Astrocyte (in vitro differentiated cells and primary cell): ENCODE measurements around the gene PTPRB. TPM values are rescaled to one million over a fixed set of nuclear protein-coding genes. Genes with fewer than 3 reads are reported as not detected.

Experiments used
- DNase-seq: peaks from one replicate; pipeline ENCODE4 v3.0.0-alpha.2; 2010; ENCODE audit warnings: low read depth
- FAIRE-seq: peaks from 2 replicates; lab custom pipeline; 2011; peaks lifted over from hg19 to GRCh38; lab: Jason Lieb, UNC
- H2AFZ ChIP-seq: 2 replicates; pipeline ENCODE4 v1.6.0; 2012; ENCODE audit warnings: low read depth, low read length, inconsistent platforms
- H3K27ac ChIP-seq: 2 replicates; pipeline ENCODE4 v1.5.1; 2011; ENCODE audit warnings: low read depth, low read length, inconsistent platforms
- H3K27me3 ChIP-seq: 2 replicates; pipeline ENCODE4 v1.6.0; 2011; ENCODE audit warnings: low read length, inconsistent platforms; ENCODE audit not compliant: insufficient read depth
- H3K36me3 ChIP-seq: 2 replicates; pipeline ENCODE4 v1.5.1; 2011; ENCODE audit warnings: low read length, inconsistent platforms; ENCODE audit not compliant: insufficient read depth
- H3K4me1 ChIP-seq: 2 replicates; pipeline ENCODE4 v1.5.1; 2011; ENCODE audit warnings: low read length, inconsistent platforms; ENCODE audit not compliant: insufficient read depth
- H3K4me2 ChIP-seq: 2 replicates; pipeline ENCODE4 v1.6.0; 2012; ENCODE audit warnings: low read length, inconsistent platforms
- H3K4me3 ChIP-seq: 2 replicates; pipeline ENCODE4 v1.5.1; 2011; ENCODE audit warnings: low read depth, mild to moderate bottlenecking, low read length, inconsistent platforms; ENCODE audit not compliant: insufficient read depth
- H3K79me2 ChIP-seq: 2 replicates; pipeline ENCODE4 v1.6.0; 2012; ENCODE audit warnings: mild to moderate bottlenecking, low read length, inconsistent platforms; ENCODE audit not compliant: insufficient read depth
- H3K9ac ChIP-seq: 2 replicates; pipeline ENCODE4 v1.6.0; 2012; ENCODE audit warnings: mild to moderate bottlenecking, low read length, inconsistent platforms
- H3K9me3 ChIP-seq: 2 replicates; pipeline ENCODE4 v1.5.1; 2012; ENCODE audit warnings: low read depth, mild to moderate bottlenecking, low read length, inconsistent platforms; ENCODE audit not compliant: insufficient read depth
- H4K20me1 ChIP-seq: 2 replicates; pipeline ENCODE4 v1.6.0; 2012; ENCODE audit warnings: low read length, inconsistent platforms; ENCODE audit not compliant: insufficient read depth
- H3K27ac Mint-ChIP-seq: one replicate; pipeline ENCODE4 v1.8.0; 2021; ENCODE audit warnings: mild to moderate bottlenecking, mixed read lengths; ENCODE audit not compliant: unreplicated experiment
- H3K27me3 Mint-ChIP-seq: one replicate; pipeline ENCODE4 v1.8.0; 2021; ENCODE audit warnings: low read depth, mixed read lengths; ENCODE audit not compliant: unreplicated experiment
- H3K36me3 Mint-ChIP-seq: one replicate; pipeline ENCODE4 v1.8.0; 2021; ENCODE audit warnings: low read depth, mixed read lengths; ENCODE audit not compliant: unreplicated experiment
- H3K4me1 Mint-ChIP-seq: one replicate; pipeline ENCODE4 v1.8.0; 2021; ENCODE audit warnings: low read depth, mixed read lengths; ENCODE audit not compliant: unreplicated experiment
- H3K4me3 Mint-ChIP-seq: one replicate; pipeline ENCODE4 v1.8.0; 2021; ENCODE audit warnings: mild to moderate bottlenecking, moderate library complexity, mixed read lengths; ENCODE audit not compliant: unreplicated experiment
- H3K9me3 Mint-ChIP-seq: one replicate; pipeline ENCODE4 v1.8.0; 2021; ENCODE audit warnings: mild to moderate bottlenecking, mixed read lengths; ENCODE audit not compliant: unreplicated experiment
- EZH2 ChIP-seq: IDR thresholded peaks from 2 replicates; pipeline ENCODE4 v1.6.1; 2012; ENCODE audit warnings: mild to moderate bottlenecking, low read length, inconsistent platforms; ENCODE audit not compliant: insufficient read depth
- total RNA-seq: library from RNA; stranded (reverse); gene quantifications from 2 replicates; pipeline ENCODE4 v1.2.1, GENCODE V29; 2021
- TF ChIP-seq, protein P1 (sequence below): IDR thresholded peaks from 2 replicates; pipeline ENCODE4 v1.5.1; 2011; ENCODE audit warnings: low read depth, mild to moderate bottlenecking, inconsistent platforms, low read length, moderate library complexity; ENCODE audit not compliant: insufficient read depth

Gene PTPRB
- total RNA-seq, 1 donor from 2014 or later = 2.5 TPM

DNA sequence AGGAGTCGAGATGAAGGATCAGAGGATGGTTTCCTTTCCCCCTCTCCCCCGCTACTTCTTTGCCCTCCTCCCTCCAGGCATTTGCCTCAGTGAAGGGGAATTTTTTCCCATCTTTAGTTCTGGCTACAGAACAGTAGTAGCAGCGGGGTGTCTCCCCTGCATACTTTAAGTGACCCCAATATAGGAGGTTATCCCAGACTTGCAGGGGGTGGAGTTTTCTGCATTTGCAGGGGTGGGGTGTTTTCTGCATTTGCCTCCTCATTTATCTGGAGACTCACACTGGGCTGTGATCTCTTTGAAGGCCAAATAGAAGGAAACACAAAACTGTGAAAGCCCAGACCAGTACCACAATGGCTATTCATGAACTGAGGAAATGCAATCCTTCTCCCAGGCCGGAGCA, 19.8 kb downstream of the PTPRB start:
- Histone ChIP-seq H3K4me1 (no peaks in the 10 kb centered on the region), H3K36me3 (no peaks in the 10 kb centered on the region), H3K27ac (no peak overlapping the region), H3K4me3 (no peak overlapping the region), H3K27me3 (no peaks in the 10 kb centered on the region), H4K20me1 (no peaks in the 10 kb centered on the region), H3K9me3 (no peaks in the 10 kb centered on the region), H2AFZ (no peak overlapping the region), H3K4me2 (no peak overlapping the region), H3K9ac (no peak overlapping the region), H3K79me2 (no peaks in the 10 kb centered on the region)
- Mint-ChIP-seq H3K27ac (no peak overlapping the region), H3K27me3 (peaks cover 11% of the 10 kb centered on the region), H3K36me3 (no peaks in the 10 kb centered on the region), H3K9me3 (no peaks in the 10 kb centered on the region), H3K4me1 (no peaks in the 10 kb centered on the region), H3K4me3 (no peak overlapping the region)
- FAIRE-seq (no peak), DNase-seq (no peak)
- TF ChIP-seq, protein P1, sequence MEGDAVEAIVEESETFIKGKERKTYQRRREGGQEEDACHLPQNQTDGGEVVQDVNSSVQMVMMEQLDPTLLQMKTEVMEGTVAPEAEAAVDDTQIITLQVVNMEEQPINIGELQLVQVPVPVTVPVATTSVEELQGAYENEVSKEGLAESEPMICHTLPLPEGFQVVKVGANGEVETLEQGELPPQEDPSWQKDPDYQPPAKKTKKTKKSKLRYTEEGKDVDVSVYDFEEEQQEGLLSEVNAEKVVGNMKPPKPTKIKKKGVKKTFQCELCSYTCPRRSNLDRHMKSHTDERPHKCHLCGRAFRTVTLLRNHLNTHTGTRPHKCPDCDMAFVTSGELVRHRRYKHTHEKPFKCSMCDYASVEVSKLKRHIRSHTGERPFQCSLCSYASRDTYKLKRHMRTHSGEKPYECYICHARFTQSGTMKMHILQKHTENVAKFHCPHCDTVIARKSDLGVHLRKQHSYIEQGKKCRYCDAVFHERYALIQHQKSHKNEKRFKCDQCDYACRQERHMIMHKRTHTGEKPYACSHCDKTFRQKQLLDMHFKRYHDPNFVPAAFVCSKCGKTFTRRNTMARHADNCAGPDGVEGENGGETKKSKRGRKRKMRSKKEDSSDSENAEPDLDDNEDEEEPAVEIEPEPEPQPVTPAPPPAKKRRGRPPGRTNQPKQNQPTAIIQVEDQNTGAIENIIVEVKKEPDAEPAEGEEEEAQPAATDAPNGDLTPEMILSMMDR = no peak
- no peak for TF ChIP-seq EZH2

DNA sequence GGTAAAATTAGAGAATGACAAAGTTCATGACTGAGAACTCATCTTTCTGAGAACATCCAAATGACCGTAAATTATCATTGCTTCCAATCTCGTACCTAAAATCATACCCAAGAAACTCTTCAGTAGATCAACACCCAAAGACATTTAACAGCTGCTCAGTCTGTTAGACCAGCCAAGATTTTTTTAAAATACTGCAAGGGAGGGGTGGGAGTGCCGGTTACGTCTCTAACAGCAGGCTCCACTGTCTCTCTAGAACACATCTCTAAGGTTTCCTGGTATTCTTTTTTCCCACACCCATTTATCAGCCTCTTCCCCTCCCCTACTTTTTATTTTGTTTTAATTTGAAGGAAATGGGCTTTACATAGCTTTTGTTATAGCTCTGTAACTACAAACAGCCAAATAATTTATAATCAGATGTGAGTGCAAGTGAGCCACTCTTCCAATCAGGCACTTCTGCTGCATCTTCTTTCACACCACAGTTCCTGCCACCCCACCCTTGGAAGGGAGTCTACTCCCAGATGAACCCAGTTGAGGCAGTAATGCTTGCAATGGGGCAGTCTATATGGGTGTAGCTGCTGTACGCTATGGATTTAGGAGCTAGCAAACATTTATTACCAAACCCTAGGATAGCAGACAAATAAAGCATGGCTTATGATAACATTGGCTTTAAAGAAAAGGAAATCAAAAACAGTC, 21.9 kb downstream of the PTPRB start:
- H4K20me1 ChIP-seq = no peaks in the 10 kb centered on the region
- no peaks in the 10 kb centered on the region for H3K9me3 ChIP-seq
- H3K9ac ChIP-seq = no peak overlapping the region
- no peak for DNase-seq
- H2AFZ ChIP-seq = no peak overlapping the region
- Mint-ChIP-seq H3K36me3 (no peaks in the 10 kb centered on the region), H3K4me1 (no peaks in the 10 kb centered on the region), H3K27ac (no peak overlapping the region), H3K27me3 (peaks cover 26% of the 10 kb centered on the region), H3K9me3 (no peaks in the 10 kb centered on the region), H3K4me3 (no peak overlapping the region)
- no peak overlapping the region for H3K4me2 ChIP-seq
- no peak for FAIRE-seq
- H3K4me1 ChIP-seq = no peaks in the 10 kb centered on the region
- no peak overlapping the region for H3K27ac ChIP-seq
- no peaks in the 10 kb centered on the region for H3K79me2 ChIP-seq
- H3K4me3 ChIP-seq = no peak overlapping the region
- TF ChIP-seq EZH2 = no peak
- TF ChIP-seq, protein P1 = no peak
- no peaks in the 10 kb centered on the region for H3K27me3 ChIP-seq
- H3K36me3 ChIP-seq = no peaks in the 10 kb centered on the region
